ENCODE results near the gene BOC. TPM values are rescaled to one million over a fixed set of nuclear protein-coding genes. Genes with fewer than 3 reads are reported as not detected.

BOC gene
- total and polyA plus RNA-seq, 2 experiments from 2014 or later: 2.1 to 4.1 TPM

GRCh38 chr3:113185194-113185835 lies 26.0 kb upstream of the BOC start (continued):
- TF ChIP-seq ZNF114 (CRISPR knock-in tag; IDR thresholded peaks at IDR 0.05) (no peak), EZH2phosphoT487 (IDR thresholded peaks at IDR 0.05; ENCODE audit: unreplicated experiment) (no peak), STAT1 (IDR thresholded peaks at IDR 0.05; ENCODE audit: unreplicated experiment) (no peak), REST (IDR thresholded peaks at IDR 0.05; ENCODE audit: unreplicated experiment) (no peak), POLR2AphosphoS5 (IDR thresholded peaks at IDR 0.05; ENCODE audit: low read depth) (no peak), CREB1 (CRISPR knock-in tag; IDR thresholded peaks at IDR 0.05; ENCODE audit: low read depth) (no peak), EZH2 (IDR thresholded peaks at IDR 0.05; ENCODE audit: low read depth, unreplicated experiment) (no peak)

GRCh38 chr3:113186566-113186965 lies 24.8 kb upstream of the BOC start:
- no peak for DNase-seq (ENCODE audit: low spot score)
- H3K27me3 ChIP-seq (ENCODE audit: insufficient read depth): no peaks in the 10 kb centered on the region
- no peaks in the 10 kb centered on the region for H3K4me1 Mint-ChIP-seq
- no peak overlapping the region for H3K27ac Mint-ChIP-seq
- no peak overlapping the region for H3K4me3 ChIP-seq
- H3F3A ChIP-seq (replicated peaks; ENCODE audit: low read depth): no peaks in the 10 kb centered on the region
- H3K36me3 Mint-ChIP-seq (ENCODE audit: low read depth): no peaks in the 10 kb centered on the region
- no peaks in the 10 kb centered on the region for H3K36me3 ChIP-seq (ENCODE audit: insufficient read depth)
- H3K9me3 Mint-ChIP-seq: peaks cover 5% of the 10 kb centered on the region; the same call in 2 of the 3 replicates
- TF ChIP-seq STAT1 (IDR thresholded peaks at IDR 0.05; ENCODE audit: unreplicated experiment): no peak
- TF ChIP-seq CTCF (conservative IDR thresholded peaks at IDR 0.05; ENCODE audit: low read depth in 2 of 2): no peak
- TF ChIP-seq ZNF331 (CRISPR knock-in tag; IDR thresholded peaks at IDR 0.05; ENCODE audit: low read depth): no peak
- no peak overlapping the region for H3K27ac ChIP-seq (ENCODE audit: low read depth)
- no peak overlapping the region for H3K4me2 ChIP-seq
- no peaks in the 10 kb centered on the region for H3K79me2 ChIP-seq (replicated peaks; ENCODE audit: insufficient read depth)
- no peak overlapping the region for H3K4me3 Mint-ChIP-seq
- 0 out of 2 replicates have a peak, but pooled peaks cover 6% of the 10 kb centered on the region for H3K9me2 ChIP-seq (ENCODE audit: insufficient read depth)
- no peaks in the 10 kb centered on the region for H3K4me1 ChIP-seq (ENCODE audit: insufficient read depth)
- no peak overlapping the region for H2AFZ ChIP-seq
- no peaks in the 10 kb centered on the region for H4K20me1 ChIP-seq (replicated peaks; ENCODE audit: insufficient read depth)
- H3K27me3 Mint-ChIP-seq (ENCODE audit: insufficient read depth, low read depth, poor library complexity): no peaks in the 10 kb centered on the region
- ATAC-seq: no peak
